Endodermal cell (in vitro differentiated cells): ENCODE measurements around the gene NAALADL2. TPM values are rescaled to one million over a fixed set of nuclear protein-coding genes. Genes with fewer than 3 reads are reported as not detected.

Experiments
- DNase-seq: peaks from one replicate; pipeline ENCODE4 v3.0.0-alpha.2; 2017
- H3K27ac ChIP-seq: 2 replicates; pipeline ENCODE4 v1.5.1; 2013; ENCODE audit warnings: mild to moderate bottlenecking, low read depth, low read length, moderate library complexity
- H3K27me3 ChIP-seq: 2 replicates; pipeline ENCODE4 v1.6.1; 2013; ENCODE audit warnings: mild to moderate bottlenecking, low read length, moderate library complexity; ENCODE audit not compliant: insufficient read depth, control insufficient read depth, poor library complexity, severe bottlenecking
- H3K36me3 ChIP-seq: 2 replicates; pipeline ENCODE4 v1.7.0; 2013; ENCODE audit warnings: mild to moderate bottlenecking, low read length, moderate library complexity; ENCODE audit not compliant: control insufficient read depth, insufficient read depth
- H3K4me1 ChIP-seq: one replicate; pipeline ENCODE4 v1.7.0; 2013; ENCODE audit warnings: low read length; ENCODE audit not compliant: control insufficient read depth, insufficient read depth
- H3K4me3 ChIP-seq: 2 replicates; pipeline ENCODE4 v1.5.1; 2013; ENCODE audit warnings: mild to moderate bottlenecking, low read length, moderate library complexity
- H3K9ac ChIP-seq: 2 replicates; pipeline ENCODE4 v1.6.1; 2013; ENCODE audit warnings: mild to moderate bottlenecking, low read length, moderate library complexity; ENCODE audit not compliant: poor library complexity, severe bottlenecking; ENCODE audit errors: extremely low read depth
- H3K9me3 ChIP-seq: 2 replicates; pipeline ENCODE4 v1.6.1; 2013; ENCODE audit warnings: mild to moderate bottlenecking, low read length, moderate library complexity; ENCODE audit not compliant: control insufficient read depth
- H3K27ac Mint-ChIP-seq: 2 replicates; pipeline ENCODE4 v1.8.0; 2020; ENCODE audit warnings: mixed read lengths
- H3K27me3 Mint-ChIP-seq: 2 replicates; pipeline ENCODE4 v1.8.0; 2021; ENCODE audit warnings: mild to moderate bottlenecking, mixed read lengths; ENCODE audit not compliant: insufficient read depth
- H3K36me3 Mint-ChIP-seq: 2 replicates; pipeline ENCODE4 v1.8.0; 2020; ENCODE audit warnings: low read depth, mixed read lengths
- H3K4me1 Mint-ChIP-seq: 2 replicates; pipeline ENCODE4 v1.8.0; 2020; ENCODE audit warnings: mixed read lengths
- H3K4me3 Mint-ChIP-seq: 2 replicates; pipeline ENCODE4 v1.8.0; 2020; ENCODE audit warnings: mild to moderate bottlenecking, moderate library complexity, mixed read lengths
- H3K9me3 Mint-ChIP-seq: 2 replicates; pipeline ENCODE4 v1.8.0; 2020; ENCODE audit warnings: mild to moderate bottlenecking, mixed read lengths
- CTCF ChIP-seq: fragments of 200-600 bp; sonication (generic); conservative IDR thresholded peaks from 2 replicates; pipeline ENCODE4 v1.5.0; 2021; ENCODE audit warnings: antibody characterized with exemption, mild to moderate bottlenecking
- WGBS, 2 experiments: methylation state at CpG; one replicate each; pipeline versions ENCODE4 v1.1.5 to v1.1.7; 2013; ENCODE audit warnings: missing lambda C conversion rate in 2 of 2, mixed read lengths in 1 of 2; ENCODE audit not compliant: insufficient coverage in 1 of 2, insufficient read length in 1 of 2; 5-methylcytosine and 5-hydroxymethylcytosine counted together
- total RNA-seq, 2 donors: library from RNA; stranded (reverse); fragmentation: NEBNext Ultra II Directional in 1 of 2; extraction: Animal tissue kit (Norgen Biotek cat#: 25700) in 1 of 2; gene quantifications; 2 replicates in 1 of 2; 3 replicates in 1 of 2; pipeline ENCODE4 v1.2.1, GENCODE V29; 2021

The NAALADL2 gene
- total RNA-seq, 2 donors from 2014 or later: 1.6 to 1.8 TPM

GRCh38 chr3:175502155-175502554 is 643.0 kb downstream of the NAALADL2 start:
- WGBS, 2 experiments: 84 to 89% methylated on average over 3 of the region's 3 CpGs
- Mint-ChIP-seq H3K9me3 (no peaks in the 10 kb centered on the region), H3K4me3 (no peak overlapping the region), H3K4me1 (no peaks in the 10 kb centered on the region), H3K36me3 (no peaks in the 10 kb centered on the region), H3K27ac (no peak overlapping the region), H3K27me3 (no peaks in the 10 kb centered on the region)
- Histone ChIP-seq H3K27me3 (no peaks in the 10 kb centered on the region), H3K9me3 (no peaks in the 10 kb centered on the region), H3K9ac (no peak overlapping the region), H3K27ac (no peak overlapping the region), H3K36me3 (no peaks in the 10 kb centered on the region), H3K4me3 (no peak overlapping the region), H3K4me1 (no peaks in the 10 kb centered on the region)
- no peak for TF ChIP-seq CTCF
- DNase-seq: no peak

GRCh38 chr3:175511219-175511785 is 652.2 kb downstream of the NAALADL2 start:
- Histone ChIP-seq H3K36me3 (no peaks in the 10 kb centered on the region), H3K27ac (no peak overlapping the region), H3K4me3 (no peak overlapping the region), H3K9ac (no peak overlapping the region), H3K4me1 (no peaks in the 10 kb centered on the region), H3K27me3 (no peaks in the 10 kb centered on the region), H3K9me3 (no peaks in the 10 kb centered on the region)
- DNase-seq: no peak
- peaks cover 6% of the 10 kb centered on the region for H3K27me3 Mint-ChIP-seq
- H3K4me3 Mint-ChIP-seq: no peak overlapping the region
- H3K36me3 Mint-ChIP-seq: no peaks in the 10 kb centered on the region
- no peak for TF ChIP-seq CTCF
- H3K4me1 Mint-ChIP-seq: peaks cover 12% of the 10 kb centered on the region
- no peak overlapping the region for H3K27ac Mint-ChIP-seq
- WGBS, 2 experiments: 86 to 93% methylated on average over 3 of the region's 3 CpGs
- H3K9me3 Mint-ChIP-seq: no peaks in the 10 kb centered on the region

- 69 to 86% methylated on average over 2 of the region's 2 CpGs for WGBS, 2 experiments
- no peak for TF ChIP-seq CTCF
- H3K27ac ChIP-seq: peak overlapping the region; percentile 90
- no peak overlapping the region for H3K4me3 ChIP-seq
- Mint-ChIP-seq H3K9me3 (no peaks in the 10 kb centered on the region), H3K4me1 (peaks cover 13% of the 10 kb centered on the region), H3K4me3 (no peak overlapping the region), H3K27me3 (peaks cover 9% of the 10 kb centered on the region), H3K27ac (no peak overlapping the region), H3K36me3 (no peaks in the 10 kb centered on the region)
- no peak for DNase-seq
- H3K9ac ChIP-seq: no peak overlapping the region
- H3K36me3 ChIP-seq: no peaks in the 10 kb centered on the region
- H3K4me1 ChIP-seq: no peaks in the 10 kb centered on the region
- H3K9me3 ChIP-seq: no peaks in the 10 kb centered on the region
- no peaks in the 10 kb centered on the region for H3K27me3 ChIP-seq
Measured at GRCh38 chr3:175512700-175513099, 653.6 kb downstream of the NAALADL2 start.
